ENCODE data around the gene KCTD17.

The KCTD17 gene, protein sequence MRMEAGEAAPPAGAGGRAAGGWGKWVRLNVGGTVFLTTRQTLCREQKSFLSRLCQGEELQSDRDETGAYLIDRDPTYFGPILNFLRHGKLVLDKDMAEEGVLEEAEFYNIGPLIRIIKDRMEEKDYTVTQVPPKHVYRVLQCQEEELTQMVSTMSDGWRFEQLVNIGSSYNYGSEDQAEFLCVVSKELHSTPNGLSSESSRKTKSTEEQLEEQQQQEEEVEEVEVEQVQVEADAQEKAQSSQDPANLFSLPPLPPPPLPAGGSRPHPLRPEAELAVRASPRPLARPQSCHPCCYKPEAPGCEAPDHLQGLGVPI

DNA sequence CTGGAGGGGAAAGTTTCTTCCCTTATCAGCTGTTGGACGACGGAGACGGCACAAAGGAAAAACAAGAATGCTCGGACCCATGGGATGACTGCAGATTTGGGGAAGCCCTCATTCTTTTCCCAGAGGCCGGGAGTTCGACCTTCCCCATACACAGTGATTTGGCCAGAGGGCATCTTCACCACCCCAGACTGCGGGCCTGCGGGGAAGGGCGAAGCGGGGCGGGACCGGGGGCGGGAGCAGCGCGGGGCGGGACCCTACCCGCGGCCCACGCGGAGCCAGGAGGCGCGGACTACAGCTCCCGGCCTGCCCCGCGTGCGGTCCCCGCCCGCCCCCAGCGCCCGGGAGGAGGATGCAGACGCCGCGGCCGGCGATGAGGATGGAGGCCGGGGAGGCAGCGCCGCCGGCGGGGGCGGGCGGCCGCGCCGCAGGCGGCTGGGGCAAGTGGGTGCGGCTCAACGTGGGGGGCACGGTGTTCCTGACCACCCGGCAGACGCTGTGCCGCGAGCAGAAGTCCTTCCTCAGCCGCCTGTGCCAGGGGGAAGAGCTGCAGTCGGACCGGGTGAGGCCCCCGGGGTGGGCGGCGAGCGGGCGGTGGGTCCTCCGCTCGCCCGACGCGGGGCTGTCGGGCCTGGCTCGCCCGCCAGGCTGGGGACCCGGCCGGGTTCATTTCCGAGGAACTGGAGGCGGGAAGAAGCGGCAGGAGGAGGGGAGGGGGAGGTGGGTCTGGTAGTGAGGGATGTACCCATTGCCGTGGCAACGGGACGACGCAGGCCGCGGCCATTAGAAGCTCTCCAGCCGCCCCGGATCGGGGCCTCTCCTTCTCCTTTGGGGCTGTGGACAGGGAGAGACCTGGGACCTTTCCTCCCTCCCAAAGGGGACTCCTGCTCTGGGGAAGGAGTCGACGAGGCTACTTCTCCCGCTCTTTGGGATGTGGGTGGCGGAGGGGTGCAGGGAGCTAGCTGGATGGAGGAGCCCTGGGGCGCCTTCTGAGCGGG is at the start of gene KCTD17:
KCTD17 (plus strand) TSS at position 352 of the 995 bp plus-strand sequence; CDS start at position 371, 19 bp downstream.
- DNase-seq = no peak

DNA sequence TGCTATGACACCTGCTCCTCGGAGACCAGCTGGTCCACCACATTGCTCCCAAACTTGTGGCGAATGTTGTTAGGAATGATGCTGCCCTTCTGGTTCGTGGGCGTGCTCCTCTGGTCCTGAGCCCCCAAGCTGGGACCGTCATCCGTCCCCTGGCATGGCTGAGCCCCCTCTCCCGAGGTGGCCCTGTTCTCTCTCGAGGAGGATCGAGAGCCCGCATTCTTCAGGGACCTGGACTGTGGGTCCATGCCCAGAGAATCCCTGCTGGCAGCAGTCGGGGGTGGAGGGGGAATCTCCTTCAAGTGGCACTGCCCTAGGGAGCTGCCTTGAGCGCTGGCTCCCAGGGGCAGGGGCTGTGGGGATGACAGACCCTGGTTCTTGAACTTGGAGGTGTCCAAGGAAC is 49.7 kb upstream of the KCTD17 start:
- DNase-seq = no peak

DNA sequence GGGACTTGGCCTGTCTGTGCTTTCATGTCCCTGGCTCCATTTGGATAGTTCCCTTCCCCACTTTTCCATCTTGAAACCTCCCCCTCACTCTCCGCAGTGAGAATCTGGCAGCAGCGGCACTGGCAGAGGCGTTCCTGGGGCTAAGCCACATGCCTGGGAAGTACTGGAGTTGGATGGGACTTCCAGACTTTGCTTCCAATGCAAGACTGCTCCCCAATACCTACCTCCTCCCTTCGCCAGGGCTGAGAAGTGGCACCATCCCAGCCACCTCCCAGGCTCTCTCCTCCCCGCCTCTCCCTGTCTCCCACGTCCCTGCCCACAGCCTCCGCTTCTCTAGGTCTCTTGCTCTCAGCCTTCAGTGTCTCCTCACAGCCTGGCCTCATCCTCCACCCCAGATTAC is 48.9 kb upstream of the KCTD17 start:
- DNase-seq = no peak

DNA sequence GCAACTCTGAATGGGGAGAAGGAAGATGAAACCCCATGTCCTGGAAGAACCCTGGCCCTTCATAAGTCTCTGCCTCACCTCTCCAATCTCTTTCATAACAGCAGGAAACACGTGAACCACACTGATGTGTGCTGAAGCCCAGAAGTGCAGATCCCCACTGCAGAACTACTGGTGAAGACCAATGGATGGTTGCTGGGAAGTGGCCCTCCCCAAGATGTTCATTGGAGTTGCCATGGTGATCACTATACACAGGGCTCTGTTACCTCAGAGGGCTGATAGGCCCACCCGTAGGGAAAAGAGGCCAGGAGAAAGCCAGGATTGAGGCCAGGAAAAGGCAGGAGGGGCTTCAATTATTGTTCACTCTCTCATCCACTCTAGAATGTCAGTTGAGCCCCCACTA is 43.9 kb upstream of the KCTD17 start:
- no peak for DNase-seq

DNA sequence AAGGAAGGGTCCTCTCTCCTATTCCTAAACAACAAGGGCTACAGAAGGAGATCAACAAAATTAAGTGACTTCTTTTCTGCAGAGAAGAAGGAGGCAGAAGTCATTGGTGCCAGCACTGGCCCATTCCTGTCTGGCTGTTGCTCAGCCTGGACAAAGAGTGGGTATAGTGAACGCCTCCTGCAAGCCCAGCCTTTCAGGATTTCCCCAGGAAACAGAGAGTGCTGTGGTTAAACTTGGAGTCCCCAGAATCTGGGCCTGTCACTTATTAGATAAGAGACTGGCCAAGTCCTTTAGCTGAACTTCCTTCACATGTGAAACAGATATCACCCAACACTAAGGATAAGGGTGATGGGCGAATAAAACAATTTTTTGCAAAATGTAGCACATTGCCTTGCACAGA is 43.2 kb upstream of the KCTD17 start:
- DNase-seq = no peak

DNA sequence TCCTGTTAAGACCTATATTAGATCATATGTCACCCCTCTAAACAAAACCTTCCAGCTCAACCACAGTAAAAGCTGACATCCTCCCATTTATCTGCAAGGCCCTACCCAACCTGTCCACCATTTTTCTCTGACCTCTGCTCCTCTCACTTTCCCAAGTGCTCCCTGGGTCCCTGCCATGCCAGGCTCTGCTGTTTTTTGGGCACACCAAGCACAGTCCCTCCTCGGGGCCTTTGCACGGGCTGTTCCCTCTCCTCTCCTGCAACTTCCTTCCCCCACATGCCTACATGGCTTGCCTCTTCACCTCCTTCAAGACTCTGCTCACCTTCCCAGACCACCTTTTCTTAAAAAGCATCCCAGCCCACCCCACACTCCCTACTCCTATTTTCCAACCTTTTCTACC is 42.1 kb upstream of the KCTD17 start:
- no peak for DNase-seq

DNA sequence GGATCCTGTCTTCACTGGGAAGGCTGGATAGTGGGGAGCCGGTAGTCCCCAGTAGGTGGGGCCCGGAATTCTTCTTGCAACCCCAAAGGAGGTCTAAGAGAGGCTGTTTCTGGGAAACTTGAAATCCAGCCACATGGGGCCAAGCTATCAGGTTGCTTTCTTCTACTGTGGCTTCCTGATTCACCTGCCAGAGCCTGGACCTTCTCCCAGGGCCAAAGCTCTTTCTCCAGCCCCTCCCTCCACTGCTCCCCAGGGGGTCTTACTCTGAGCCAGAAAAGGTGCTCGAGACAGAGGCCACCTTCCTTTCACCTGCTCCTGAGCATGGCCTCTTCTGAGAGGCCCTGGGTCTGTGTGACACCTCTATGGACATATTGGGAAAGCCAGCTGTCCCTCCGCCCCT is 41.4 kb upstream of the KCTD17 start:
- DNase-seq = no peak

DNA sequence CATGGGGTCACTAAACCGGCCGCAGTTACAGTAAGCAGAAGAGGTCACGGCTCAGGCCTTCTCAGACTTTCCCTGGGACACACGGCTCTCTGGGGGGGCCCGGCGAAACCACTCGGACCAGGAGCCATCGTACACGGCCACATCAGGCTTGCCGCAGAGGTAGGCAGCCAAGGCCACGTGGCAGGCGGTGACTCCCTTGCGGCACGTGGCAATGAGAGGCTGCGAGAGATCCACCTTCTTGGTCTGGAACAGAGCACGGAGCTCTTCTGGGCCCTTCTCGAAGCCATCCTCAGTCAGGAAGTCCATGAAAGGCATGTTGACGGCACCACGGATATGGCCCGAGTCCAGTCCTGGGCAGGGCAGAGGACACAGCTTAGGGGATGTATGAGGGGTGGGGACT is 40.6 kb upstream of the KCTD17 start:
- DNase-seq = no peak

DNA sequence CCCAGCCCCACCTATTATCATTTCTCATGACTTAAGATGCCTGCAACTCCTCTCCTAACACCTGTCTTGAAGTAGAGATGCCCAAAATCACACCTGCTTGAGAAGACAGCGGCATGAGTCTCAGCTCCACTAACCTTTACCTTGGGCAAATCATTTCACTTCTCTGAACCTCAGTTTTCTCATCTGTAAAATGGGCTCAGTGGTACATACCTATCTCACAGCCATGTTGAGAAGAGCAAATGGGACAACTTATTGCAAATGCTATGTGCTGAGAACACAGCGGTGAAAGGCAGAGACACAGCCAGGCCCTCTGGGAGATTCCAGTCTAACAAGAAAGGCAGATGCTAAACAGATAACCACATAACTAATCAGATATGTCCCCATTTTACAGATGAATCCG is 40.1 kb upstream of the KCTD17 start:
- no peak for DNase-seq

DNA sequence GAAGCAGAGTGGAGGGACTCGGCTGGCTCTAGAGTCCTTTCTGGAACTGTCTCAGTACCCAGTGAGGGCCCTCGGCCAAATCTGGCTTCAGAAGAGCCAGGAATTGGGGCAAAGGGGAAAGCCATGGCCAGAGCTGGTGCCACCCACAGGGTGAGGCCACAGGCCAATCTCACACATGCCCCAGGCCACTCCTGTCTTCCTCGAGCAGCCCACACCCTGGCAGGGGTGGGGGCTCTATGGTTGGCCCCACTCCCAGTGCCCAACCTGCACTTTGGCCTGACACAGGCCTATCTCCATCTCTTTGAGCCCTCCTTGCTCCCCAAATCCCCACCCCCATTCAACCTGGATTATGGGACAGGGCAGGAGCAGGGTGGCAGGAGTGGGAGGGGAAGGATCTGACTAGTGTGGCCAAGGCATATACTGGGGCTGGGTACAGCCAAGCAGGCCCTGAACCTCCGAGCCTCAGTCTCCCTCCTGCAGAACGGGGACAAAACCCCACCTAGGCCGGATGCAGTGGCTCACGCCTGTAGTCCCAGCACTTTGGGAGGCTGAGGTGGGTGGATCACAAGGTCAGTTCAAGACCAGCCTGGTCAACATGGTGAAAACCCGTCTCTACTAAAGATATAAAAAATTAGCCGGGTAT is 39.2 kb upstream of the KCTD17 start:
- no peak for DNase-seq

DNA sequence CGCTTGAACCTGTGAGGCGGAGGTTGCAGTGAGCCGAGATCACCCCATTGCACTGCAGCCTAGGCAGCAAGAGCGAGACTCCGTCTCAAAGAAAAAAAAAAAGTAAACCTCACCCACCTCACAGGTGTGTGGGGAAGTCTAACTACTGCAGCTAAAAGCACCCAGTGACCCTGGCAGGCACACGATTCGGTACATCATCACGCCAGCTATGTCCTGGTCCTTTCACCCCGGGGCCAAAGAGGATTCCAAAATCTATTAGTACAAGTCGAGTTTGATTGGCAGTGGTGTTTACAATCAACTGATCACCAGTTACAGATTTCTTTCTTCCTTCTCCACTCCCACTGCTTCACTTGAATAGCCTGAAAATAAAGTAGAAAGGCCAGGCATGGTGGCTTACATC is 38.6 kb upstream of the KCTD17 start:
- no peak for DNase-seq

DNA sequence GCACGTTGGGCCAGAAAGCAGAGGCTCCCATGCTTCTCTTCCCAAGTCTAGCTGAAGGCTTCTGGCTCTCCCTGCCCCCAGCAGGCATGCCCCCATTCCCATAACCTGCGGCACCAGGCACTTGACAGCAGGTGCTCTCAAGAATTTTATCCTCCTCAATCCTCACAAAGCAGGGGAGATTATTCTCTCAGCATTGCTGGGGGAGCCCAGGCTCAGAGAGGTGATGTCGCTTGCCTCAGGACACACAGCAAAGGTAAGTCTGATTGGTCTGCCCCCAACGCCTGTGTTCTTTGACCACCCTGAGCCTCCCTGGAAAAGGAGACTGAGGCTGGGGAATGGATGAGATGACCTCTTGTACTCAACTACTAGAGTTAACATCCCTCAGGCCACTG is 37.1 kb upstream of the KCTD17 start:
- no peak for DNase-seq

DNA sequence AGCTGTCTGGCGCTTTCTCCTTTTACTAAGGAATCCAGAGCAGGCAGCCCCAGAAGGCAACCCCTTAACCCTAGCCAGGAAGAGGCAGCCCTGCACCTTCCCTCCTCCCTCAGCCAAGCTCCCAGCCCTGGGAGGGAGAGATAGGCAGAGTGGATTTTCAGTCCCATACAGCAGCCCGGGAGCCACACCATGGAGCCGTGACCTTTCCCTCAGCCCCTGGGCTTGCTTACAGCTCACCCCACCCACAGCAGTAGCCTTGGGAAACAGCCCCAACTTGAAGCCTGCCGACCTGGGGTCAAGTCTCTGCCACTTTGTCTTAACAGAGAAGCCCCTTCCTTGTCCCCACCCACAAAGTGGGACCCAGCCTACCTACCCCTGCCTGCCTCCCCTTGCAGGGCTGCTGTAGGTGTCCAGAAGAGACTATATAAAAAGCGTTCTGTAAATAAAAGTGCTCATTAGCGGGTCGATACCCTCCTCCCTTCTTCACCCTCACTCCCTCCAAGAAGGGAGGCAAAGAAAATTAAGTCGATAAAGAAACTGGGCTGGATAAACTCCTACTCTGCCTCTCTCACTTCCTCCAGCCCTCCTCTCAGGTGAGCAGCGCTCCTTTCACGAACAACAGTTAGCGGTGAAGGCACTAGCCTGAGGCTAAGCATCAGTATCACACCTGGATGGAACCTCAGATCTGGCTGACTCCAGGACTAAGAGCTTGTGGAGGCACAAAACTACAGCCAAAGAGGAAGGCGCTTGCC is 36.5 kb upstream of the KCTD17 start:
- no peak for DNase-seq

DNA sequence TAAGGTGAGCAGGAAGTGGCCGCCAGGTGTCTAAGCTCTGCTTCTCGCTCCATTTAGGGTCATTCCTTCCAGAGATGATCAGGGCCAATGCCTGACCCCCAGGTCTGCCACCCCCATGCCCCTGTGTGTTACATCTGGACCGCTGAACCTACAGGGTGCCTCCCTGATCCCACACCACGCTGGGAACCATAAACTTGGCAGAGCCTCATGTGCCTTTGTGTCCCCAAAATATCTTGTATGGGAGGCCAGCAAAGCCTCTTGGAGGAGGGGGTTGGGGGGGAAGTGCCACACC is 36.0 kb upstream of the KCTD17 start:
- no peak for DNase-seq

DNA sequence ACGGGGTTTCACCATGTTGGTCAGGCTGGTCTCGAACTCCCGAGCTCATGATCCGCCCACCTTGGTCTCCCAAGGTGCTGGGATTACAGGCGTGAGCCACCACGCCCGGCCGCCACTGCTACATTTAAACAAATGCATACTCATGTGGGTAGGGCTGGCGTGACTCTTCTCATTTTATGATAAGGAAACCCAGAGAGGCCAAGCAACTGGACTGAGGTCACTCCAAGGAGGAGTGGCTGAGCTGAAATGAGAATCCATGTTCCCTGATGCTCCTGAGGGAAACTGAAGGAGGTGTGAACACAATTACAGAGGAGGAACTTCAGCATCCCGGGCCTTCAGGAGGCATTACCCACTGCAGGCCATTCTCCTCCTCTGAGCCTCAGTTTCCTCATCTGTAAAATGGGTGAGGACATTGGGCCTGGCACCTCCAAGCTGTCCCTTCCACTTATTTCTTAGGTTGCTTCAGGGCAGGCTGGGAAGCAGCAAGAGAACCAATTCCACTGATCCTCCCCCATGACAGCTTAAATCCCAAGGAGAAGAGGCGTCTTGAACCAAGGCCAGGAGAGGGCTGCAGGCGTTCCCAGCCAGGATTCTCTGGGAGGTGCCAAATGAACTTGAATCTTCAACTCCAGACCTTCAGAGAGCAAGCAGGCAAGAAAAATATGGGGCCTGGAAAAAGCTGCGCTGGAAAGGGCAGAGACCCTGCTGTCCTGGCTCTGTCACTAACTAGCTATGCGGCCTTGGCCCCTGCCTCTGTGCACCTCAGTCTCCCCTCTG is 35.2 kb upstream of the KCTD17 start:
- no peak for DNase-seq

DNA sequence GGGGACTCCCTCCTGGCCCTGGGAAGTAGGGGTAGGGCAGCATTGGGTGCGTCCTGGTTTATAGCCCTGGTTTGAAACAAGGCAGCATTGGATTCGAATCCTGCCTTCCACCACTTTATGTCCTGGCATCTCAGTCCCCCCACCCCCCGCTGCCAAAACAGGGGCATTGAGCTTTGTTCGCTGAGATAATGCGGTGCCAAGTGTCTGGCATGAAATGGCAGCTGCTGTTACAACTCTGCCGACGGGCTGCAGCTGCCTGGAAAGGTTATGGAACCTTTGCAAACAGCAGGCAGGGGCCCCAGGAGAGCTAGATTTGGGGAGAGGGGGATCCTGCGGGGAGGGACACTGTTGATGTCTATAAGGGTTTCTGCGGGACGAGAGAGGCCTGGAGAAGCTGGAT is 34.2 kb upstream of the KCTD17 start:
- no peak for DNase-seq

DNA sequence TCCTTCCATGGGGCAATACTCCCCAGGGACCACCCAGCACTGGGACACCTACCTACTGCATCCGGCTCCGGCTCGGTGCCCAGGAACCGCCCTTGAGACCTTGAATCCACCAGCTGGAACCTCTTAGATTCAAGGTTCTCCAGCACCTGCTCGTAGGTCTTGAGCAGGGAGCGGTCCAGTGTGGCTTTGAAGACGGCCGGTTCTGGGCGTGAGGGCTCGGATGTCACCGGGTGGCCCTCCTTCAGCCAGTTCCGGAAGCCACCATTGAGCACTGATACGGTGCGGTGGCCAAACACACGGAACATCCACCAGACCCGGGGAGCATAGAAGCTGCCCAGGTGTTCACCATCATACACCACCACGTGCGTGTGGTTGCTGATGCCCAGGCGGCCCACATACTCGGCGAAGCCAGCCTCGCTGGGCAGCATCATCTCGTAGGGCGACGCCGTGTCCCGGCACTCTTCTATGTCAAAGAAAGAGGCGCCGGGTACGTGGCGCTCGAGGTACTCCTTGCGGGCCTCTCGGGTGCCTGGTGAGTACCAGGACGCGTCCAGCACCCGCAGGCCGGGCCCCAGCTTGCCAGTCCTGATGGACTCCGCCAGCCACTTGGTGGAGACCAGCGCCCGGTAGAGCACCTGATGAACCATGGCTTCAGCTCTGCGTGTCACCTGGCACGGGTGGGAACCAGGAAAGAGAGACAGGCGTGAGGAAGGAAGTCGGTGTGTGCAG is 33.3 kb upstream of the KCTD17 start:
- no peak for DNase-seq

DNA sequence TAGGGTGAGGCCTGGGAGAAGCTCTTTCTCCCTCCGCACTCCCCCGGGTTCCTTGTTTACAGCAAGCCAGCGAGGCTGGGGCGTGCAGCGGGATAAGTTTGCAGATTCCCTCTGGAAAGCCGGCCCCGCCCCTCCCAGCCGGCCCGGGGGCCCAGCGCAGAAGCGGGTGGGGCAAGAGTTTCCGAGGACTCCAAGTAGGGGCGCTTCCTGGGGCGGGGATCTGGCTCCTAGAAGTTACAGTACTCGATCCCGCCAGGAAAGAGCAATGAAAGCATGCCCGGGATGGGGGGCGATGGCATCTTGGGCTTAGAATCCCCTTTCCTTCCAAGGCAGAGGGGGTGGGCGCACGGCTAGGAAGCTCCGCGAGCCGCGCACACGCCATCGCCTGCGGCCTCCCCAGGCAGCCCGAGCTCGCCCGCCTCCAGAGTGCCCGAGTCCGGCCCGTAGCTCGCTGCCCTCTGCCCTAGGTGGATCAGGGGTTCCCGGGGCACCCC is 32.7 kb upstream of the KCTD17 start:
- no peak for DNase-seq

DNA sequence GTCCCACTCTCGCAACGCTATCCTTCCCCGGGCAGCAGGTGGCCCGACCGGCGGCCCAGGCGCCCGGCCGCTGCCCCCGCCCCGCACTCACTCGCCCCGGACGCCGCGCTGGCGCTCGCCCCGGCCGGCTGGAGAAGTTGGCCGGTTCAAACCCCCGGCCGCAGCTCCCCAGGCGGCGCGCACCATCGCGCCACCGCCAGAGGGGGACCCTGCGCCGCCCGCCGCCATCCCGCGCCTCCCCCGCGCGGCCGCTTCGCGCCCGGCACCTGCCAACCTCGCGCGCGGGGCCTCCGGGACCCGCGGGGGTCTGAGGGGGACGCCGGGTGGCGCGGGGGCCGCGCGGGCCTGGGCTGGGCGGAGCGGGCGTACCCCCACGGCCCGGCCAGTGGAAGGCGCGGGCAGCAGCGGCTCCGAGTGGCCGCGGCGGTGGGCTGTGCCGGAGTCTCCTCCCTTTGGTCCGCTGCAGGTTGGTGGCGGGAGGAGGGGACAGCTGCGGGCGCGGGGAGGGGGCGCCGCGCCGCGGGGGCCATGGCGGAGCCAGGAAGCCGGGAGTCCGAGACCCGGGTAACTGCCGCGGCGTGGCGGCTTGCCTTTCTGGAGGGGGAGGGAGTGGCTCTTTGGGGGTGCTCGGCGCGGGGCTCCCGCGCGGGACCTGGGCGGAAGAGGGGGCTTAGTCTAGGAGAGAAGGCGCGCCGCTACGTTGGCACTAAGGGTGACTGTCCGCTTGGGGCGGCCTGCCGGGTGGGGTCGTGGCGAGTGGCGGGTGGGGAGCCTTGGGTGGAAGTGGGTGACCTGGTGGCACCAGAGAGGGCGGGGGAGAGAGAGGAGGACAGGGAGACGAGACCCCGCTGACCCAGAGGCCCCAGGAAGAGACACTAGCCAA is 32.0 kb upstream of the KCTD17 start, which contains the start of the genes MPST and TST:
MPST (plus strand) TSS at position 434 of the 883 bp plus-strand sequence; CDS start at position 529, 95 bp downstream.
TST (minus strand) TSS at position 139 of the 883 bp plus-strand sequence. CDS start 715 bp downstream, outside the sequence.
- DNase-seq = peak; percentile 62

DNA sequence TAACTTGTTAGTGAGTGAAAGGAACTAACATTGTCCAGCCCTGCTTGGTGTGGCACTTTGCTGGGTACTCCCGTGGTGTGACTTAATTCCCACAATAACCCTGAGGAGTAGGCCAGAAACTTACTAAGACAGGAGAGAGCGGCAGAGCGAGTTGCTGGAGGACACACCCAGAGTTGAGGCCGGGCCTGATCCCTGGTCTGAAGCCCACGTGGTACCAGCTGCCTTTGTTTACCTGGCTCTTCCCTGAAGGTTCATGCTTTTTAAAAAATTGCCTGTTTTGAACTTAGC is 31.4 kb upstream of the KCTD17 start:
- DNase-seq = no peak

All from KG1 (cell line).